DMS114 treated with DMSO at 0.1 percent for 48 hours (cell line): ENCODE results near the gene JUNB.
A peak's percentile ranks its signal among the peaks of the same experiment; 100 is the strongest.

Source experiments
- DNase-seq: peaks from one replicate; lab custom pipeline; 2025; ENCODE audit not compliant: unreplicated experiment; lab: John Stamatoyannopoulos, UW

Gene JUNB

GRCh38 chr19:12791345-12792050 lies at the start of gene JUNB:
TSS of gene JUNB (plus strand) at chr19:12791486. CDS start at chr19:12791772, 286 bp downstream.
- DNase-seq, result peak; percentile 63

- no peak for DNase-seq
Measured at GRCh38 chr19:12745166-12745897, 46.0 kb upstream of the JUNB start.

GRCh38 chr19:12748489-12748888 lies 42.8 kb upstream of the JUNB start:
- DNase-seq, result no peak

- DNase-seq, result no peak
Measured at GRCh38 chr19:12749938-12750521, 41.3 kb upstream of the JUNB start.

- no peak for DNase-seq
Measured at GRCh38 chr19:12750851-12751250, 40.4 kb upstream of the JUNB start.

GRCh38 chr19:12751635-12752034 lies 39.7 kb upstream of the JUNB start, which contains the start of gene BEST2:
TSS of gene BEST2 (plus strand) at chr19:12751791. CDS start at chr19:12752593, 802 bp downstream.
- DNase-seq, result no peak

- no peak for DNase-seq
Measured at GRCh38 chr19:12752056-12752781, 39.1 kb upstream of the JUNB start.

GRCh38 chr19:12754465-12755196 lies 36.7 kb upstream of the JUNB start:
- no peak for DNase-seq

GRCh38 chr19:12756150-12756883 lies 35.0 kb upstream of the JUNB start:
- DNase-seq, result no peak

- DNase-seq, result peak; percentile 53
Measured at GRCh38 chr19:12757544-12758274, 33.6 kb upstream of the JUNB start.

GRCh38 chr19:12759686-12760085 lies 31.6 kb upstream of the JUNB start:
- DNase-seq, result no peak

- no peak for DNase-seq
Measured at GRCh38 chr19:12763100-12763499, 28.2 kb upstream of the JUNB start.

GRCh38 chr19:12764698-12765097 lies 26.6 kb upstream of the JUNB start:
- no peak for DNase-seq

- no peak for DNase-seq
Measured at GRCh38 chr19:12766051-12766521, 25.2 kb upstream of the JUNB start.

- no peak for DNase-seq
Measured at GRCh38 chr19:12767150-12767549, 24.1 kb upstream of the JUNB start.

GRCh38 chr19:12767666-12768065 lies 23.6 kb upstream of the JUNB start:
- DNase-seq, result no peak

- DNase-seq, result no peak
Measured at GRCh38 chr19:12769689-12770088, 21.6 kb upstream of the JUNB start.

- no peak for DNase-seq
Measured at GRCh38 chr19:12770922-12771321, 20.4 kb upstream of the JUNB start.

- DNase-seq, result no peak
Measured at GRCh38 chr19:12772323-12772722, 19.0 kb upstream of the JUNB start.
